Mammary epithelial cell (primary cell): ENCODE data around the gene PI4KB.

Experiments used
- CTCF ChIP-seq, 2 donors: IDR thresholded peaks in 1 of 2; conservative IDR thresholded peaks in 1 of 2; 2 replicates each; pipeline ENCODE4 v1.5.1; 2011 to 2012; ENCODE audit warnings: inconsistent platforms in 2 of 2, low read length in 2 of 2, mild to moderate bottlenecking in 2 of 2, control low read depth in 1 of 2, low read depth in 1 of 2; ENCODE audit not compliant: insufficient read depth in 1 of 2; ENCODE audit errors: extremely low read depth in 1 of 2
- EZH2 ChIP-seq: IDR thresholded peaks from 2 replicates; pipeline ENCODE4 v1.6.1; 2012; ENCODE audit warnings: low read length, inconsistent platforms, borderline replicate concordance

- no peak for TF ChIP-seq CTCF (conservative IDR thresholded peaks at IDR 0.05 in 1 of 2, IDR thresholded peaks at IDR 0.05 in 1 of 2; ENCODE audit: extremely low read depth in 1 of 2, insufficient read depth in 1 of 2, low read depth in 1 of 2, low read length in 2 of 2)
- TF ChIP-seq EZH2: no peak
Observed at GRCh38 chr1:151318975-151319374, 8.2 kb downstream of the PI4KB start.
